ENCODE results near the gene CLEC18C.
"Not testable (repeated sequence)": the region's sequence is repeated elsewhere in the genome, so short reads cannot be mapped to it uniquely, and the experiment has no call there.

CLEC18C gene

GRCh38 chr16:70159355-70160348, 13.9 kb upstream of the CLEC18C start:
- TF ChIP-seq CTCF (IDR thresholded peaks at IDR 0.05; ENCODE audit: insufficient read depth, low read depth, low read length, missing control alignments): no peak
- no peak for DNase-seq (ENCODE audit: low read depth)
- H3K4me3 ChIP-seq (ENCODE audit: low read length): no peak overlapping the region

GRCh38 chr16:70160388-70160787, 13.2 kb upstream of the CLEC18C start:
- DNase-seq (ENCODE audit: low read depth): no peak
- TF ChIP-seq CTCF (IDR thresholded peaks at IDR 0.05; ENCODE audit: insufficient read depth, low read depth, low read length, missing control alignments): no peak

DNA sequence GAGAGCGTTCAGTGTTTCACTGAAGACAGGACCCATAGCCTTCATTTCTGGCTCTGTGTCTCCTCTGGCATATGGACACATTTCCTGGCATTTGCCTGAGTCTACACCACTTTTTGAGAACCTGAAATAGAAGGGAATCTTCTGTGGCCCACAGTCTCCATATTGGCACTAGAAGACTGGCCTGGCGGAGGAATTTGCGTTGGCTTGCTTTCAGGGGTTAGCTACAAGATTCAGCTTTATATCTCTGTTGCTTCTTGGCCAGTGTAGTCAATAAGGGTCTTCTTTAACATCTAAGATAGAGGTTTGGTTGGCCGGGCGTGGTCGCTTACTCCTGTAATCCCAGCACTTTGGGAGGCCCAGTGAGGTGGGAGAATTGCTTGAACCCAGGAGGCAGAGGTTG, 12.8 kb upstream of the CLEC18C start:
- no peak for TF ChIP-seq CTCF (IDR thresholded peaks at IDR 0.05; ENCODE audit: insufficient read depth, low read depth, low read length, missing control alignments)
- no peak overlapping the region for H3K4me3 ChIP-seq (ENCODE audit: low read length)
- DNase-seq (ENCODE audit: low read depth): no peak

More at GRCh38 chr16:70160388-70160787, 13.2 kb upstream of the CLEC18C start:
- H3K4me3 ChIP-seq (ENCODE audit: low read length): no peak overlapping the region

GRCh38 chr16:70161350-70161749, 12.2 kb upstream of the CLEC18C start:
- peak; percentile 11 for DNase-seq (ENCODE audit: low read depth)
- H3K4me3 ChIP-seq (ENCODE audit: low read length): no peak overlapping the region
- TF ChIP-seq CTCF (IDR thresholded peaks at IDR 0.05; ENCODE audit: insufficient read depth, low read depth, low read length, missing control alignments): no peak

DNA sequence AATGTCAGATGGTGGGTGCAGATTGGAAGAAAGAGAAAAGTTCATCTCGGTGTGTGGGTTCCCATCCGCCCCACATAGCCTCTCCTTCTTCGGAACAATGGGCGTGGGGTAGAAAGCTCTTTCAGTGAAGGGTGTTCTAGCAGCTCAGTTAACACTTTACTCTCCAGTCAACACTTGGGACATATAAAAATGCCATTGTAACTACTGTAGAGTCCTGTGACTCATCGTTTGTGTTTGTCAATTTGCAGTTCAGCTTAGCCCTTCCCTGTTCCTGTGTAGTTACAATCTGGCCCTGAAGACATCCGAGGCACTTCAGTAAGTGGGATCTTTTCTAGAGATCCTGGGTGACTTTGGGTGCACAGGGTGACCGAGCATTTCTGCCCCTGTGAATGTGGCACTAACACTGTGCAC, 11.5 kb upstream of the CLEC18C start:
- H3K4me3 ChIP-seq (ENCODE audit: low read length): no peak overlapping the region
- no peak for TF ChIP-seq CTCF (IDR thresholded peaks at IDR 0.05; ENCODE audit: insufficient read depth, low read depth, low read length, missing control alignments)
- peak; percentile 81 for DNase-seq (ENCODE audit: low read depth)

- TF ChIP-seq CTCF (IDR thresholded peaks at IDR 0.05; ENCODE audit: insufficient read depth, low read depth, low read length, missing control alignments): no peak
- no peak for DNase-seq (ENCODE audit: low read depth)
- H3K4me3 ChIP-seq (ENCODE audit: low read length): no peak overlapping the region
Observed at GRCh38 chr16:70163596-70163995, 10.0 kb upstream of the CLEC18C start.

DNA sequence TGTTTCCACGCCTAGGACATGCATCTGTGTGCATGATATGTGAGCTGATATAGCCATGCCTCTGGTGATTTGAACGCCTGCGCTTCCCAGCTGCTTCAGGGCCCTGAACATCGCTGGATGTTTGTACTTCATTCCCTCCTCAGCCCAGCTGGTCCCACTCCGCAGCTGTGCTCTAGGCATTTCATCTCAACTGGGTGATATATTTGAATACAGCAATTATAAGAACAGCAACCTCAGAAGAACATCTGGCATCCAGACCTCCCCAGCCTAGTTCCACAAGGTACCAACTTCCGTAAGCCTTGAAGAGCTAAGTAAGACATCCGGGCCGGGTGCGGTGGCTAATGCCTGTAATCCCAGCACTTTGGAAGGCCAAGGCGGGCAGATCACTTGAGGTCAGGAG, 6.9 kb upstream of the CLEC18C start:
- not testable (repeated sequence) for H3K4me3 ChIP-seq (ENCODE audit: low read length); DNase-seq (ENCODE audit: low read depth)

GRCh38 chr16:70173916-70174315, 329 bp downstream of the CLEC18C start:
- DNase-seq (ENCODE audit: low read depth); H3K4me3 ChIP-seq (ENCODE audit: low read length): not testable (repeated sequence)

DNA sequence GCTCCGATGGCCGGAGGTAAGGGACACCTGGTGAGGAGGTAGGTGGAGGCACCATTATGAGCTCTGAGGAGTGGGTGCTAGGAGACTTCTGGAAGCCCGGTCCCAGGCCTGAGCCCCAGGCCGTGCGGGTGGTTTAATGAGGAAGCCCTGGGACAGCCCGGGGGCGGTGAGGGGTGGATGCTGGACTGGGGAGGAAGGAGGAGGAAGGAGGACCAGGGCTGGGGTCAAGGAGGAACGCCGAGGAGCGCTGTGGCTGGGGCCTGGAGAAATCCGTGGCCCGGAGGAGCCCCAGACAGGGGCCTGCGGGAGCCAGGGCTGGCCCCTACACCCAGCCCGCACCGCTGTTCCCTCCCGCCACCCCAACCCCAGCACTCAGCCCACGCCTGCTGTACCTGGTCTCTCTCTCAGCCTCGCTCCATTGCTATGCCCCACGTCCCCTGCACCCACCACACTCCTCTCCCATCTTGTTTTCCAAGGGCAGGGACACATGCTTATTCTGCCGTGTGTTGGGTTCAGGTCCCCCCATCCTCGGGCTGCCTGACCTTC, 873 bp downstream of the CLEC18C start:
- not testable (repeated sequence) for H3K4me3 ChIP-seq (ENCODE audit: low read length); DNase-seq (ENCODE audit: low read depth)

GRCh38 chr16:70187858-70188607, 14.4 kb downstream of the CLEC18C start:
- not testable (repeated sequence) for DNase-seq (ENCODE audit: low read depth); H3K4me3 ChIP-seq (ENCODE audit: low read length)

GRCh38 chr16:70188608-70188915, 15.0 kb downstream of the CLEC18C start:
- H3K4me3 ChIP-seq (ENCODE audit: low read length); DNase-seq (ENCODE audit: low read depth): not testable (repeated sequence)
